Right renal pelvis (tissue), 4 donors: ENCODE data around the gene ATP2B2. TPM values are rescaled to one million over a fixed set of nuclear protein-coding genes. Genes with fewer than 3 reads are reported as not detected.

Experiments
- DNase-seq, 4 donors: peaks; one replicate each; pipeline ENCODE4 v3.0.0-alpha.2; 2013; ENCODE audit warnings: low read depth in 4 of 4, low spot score in 3 of 4, missing footprints in 1 of 4
- polyA plus RNA-seq, 4 donors: library from polyadenylated mRNA; unstranded; fragments of 120-200 nt; gene quantifications; one replicate each; pipeline ENCODE4 v1.2.1, GENCODE V29; 2013; ENCODE audit not compliant: insufficient read length in 4 of 4

Gene ATP2B2
- polyA plus RNA-seq, 4 donors = 0.38 to 0.51 (median 0.41) TPM

DNA sequence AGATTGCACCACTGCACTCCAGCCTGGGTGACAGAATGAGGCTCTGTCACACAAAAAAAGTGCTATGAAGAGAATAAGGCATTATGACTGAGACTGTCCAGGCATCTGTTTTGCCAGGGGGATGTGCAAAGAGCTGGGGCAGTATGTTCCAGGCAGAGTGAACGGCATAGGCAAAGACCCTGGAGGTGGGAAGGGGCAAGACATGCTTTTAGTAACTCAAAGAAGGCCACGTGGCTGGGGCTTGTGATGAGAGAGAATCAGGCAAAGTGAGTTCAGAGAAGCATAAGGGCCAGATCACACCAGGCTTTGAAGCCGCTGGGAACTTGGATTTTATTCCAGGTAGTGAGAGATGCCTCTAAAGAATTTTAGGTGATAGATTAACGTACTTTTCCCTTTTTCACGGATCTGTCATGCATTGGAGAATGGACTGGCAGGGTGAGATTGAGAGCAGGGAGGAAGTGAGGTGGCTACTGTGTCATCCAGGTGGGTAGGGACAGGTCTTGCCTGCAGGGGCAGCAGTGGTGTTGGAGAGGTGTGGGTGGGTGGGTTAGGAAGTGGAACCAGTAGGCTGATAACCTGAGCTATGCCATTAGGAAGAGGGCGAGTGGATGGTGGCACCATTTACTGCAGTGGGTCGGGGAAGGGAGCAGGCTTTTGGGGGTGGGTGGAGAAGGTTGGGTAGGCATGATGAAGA, 31.7 kb downstream of the ATP2B2 start:
- no peak for DNase-seq

DNA sequence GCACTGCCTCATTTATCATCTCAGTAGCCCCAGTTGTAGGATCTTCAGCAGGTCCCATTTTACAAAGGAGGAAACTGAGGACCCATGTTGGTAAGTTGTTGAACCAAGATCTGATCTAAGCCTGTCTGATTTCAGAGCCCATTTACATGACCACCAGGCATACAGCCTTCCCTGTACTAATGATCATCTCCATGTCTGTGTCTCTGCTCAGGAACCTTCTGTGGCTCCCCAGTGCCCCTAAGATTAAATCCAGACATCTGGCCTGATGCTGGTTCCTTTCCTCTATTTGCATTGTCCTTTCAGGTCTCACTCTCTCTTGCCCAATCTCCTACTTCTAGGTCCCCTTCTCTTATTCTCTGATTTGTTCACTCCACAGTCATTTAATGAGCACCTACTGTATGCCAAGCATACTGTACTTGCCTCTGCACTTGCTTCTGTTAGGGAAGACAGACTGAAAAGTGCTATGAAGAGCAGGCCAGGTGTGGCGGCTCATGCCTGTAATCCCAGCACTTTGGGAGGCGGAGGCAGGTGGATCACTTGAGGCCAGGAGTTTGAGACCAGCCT, 32.4 kb downstream of the ATP2B2 start:
- DNase-seq = no peak

DNA sequence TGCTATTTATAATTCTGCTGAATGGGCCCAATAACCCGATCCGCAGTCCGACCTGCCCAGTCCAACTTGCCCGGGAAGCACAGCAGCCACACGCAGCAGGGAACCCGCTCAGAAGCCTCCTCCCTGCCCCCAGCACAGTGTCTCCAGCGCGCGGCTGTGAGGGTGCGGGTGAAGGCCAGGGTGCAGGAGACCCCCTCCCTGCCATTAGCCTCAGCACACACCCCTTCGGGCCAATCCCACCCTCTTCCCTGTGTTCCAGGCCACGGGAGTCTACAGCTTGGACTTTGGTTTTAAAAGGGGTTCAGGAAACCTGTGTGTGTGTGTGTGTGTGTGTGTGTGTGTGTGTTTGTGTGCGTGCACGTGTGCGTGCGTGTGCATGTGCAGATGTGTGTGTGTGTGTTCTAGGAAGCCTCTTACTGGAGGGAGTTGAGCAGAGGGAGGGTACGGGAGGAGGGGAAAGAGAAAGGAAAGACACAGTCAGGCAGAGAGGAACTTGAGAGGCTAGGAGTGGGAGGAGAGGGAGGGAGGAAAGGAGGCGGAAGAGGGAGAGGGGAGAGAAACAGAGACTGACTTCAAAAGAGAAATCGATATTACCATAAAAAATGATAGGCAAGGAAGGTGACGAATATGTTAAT, 34.2 kb downstream of the ATP2B2 start:
- DNase-seq = peak in 2 of 4 donors; percentile 30 to 46

DNA sequence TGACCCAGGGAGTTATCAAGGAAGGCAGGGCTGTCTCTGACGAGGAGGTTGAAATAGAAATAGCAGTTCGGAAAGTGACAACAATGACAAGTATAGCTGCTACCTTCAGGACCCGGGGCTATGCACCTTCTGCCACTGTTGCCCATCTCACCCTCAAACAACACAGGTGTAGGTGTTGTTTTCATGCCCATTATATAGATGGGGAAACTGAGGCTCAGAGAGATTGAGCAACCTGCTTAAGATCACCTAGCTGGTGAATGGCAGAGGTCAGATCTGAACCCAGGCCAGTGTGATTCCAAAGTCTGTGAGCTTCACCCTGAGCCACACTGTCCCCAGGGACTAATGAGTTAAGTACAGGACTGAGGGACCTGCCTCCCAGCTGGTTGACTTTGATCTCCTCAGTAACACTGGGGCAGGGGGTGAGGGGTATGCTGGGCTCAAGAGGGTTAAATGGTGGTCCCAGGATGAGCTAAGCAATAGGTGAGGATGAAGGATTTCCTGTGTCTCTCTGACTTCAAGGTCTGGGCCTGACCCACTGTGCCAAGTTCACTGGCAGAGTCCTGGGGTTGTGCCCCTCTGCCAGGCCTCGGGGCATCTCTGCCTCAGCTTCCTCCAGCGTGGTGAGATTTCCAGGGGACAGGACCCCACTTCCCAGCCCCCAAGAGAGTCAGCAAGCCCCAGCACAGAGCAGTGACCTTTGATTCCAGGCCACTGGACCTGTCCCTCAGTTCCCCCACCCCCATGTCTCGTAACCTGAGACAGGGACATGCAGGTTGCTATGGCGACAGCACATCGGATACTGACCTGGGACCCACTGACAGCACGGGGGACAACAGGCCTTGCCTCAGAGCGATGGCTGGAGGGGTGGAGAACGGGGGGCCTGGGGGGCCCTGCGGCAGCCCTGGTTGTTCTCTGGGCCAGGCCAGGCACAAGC, 35.0 kb downstream of the ATP2B2 start:
- DNase-seq = no peak

DNA sequence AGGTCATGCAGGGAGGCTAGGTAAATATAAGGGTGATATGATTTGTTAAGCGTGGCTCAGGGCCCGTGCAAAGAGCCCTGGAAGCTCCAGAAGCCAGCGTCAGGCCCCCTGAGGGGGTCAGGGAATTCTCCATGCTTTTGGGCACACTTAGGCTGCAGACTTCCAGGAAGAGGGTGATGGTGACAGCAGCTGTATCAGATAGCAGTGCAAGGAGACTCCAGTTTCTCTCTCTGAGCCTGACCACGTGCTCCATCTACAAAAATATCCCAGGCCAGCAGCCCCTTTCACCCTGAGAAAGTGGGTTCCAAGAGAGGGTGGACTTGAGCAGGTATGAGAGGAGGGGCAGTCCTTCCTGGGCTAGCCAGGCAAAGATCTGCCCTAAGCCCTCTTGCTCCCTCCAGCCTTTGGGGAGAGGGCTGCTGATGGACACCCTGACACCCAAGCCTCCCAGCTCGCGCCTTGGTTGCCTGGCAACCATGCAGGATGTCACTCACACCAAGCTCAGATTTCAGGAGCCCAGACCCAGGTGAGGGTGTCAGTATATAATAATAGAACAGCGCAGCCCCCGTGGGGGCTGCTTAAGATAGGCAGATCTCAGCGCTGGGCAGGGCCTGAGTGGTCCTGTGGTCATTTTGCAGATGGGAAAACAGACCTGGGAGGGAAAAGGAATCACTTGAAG, 35.8 kb downstream of the ATP2B2 start:
- no peak for DNase-seq

DNA sequence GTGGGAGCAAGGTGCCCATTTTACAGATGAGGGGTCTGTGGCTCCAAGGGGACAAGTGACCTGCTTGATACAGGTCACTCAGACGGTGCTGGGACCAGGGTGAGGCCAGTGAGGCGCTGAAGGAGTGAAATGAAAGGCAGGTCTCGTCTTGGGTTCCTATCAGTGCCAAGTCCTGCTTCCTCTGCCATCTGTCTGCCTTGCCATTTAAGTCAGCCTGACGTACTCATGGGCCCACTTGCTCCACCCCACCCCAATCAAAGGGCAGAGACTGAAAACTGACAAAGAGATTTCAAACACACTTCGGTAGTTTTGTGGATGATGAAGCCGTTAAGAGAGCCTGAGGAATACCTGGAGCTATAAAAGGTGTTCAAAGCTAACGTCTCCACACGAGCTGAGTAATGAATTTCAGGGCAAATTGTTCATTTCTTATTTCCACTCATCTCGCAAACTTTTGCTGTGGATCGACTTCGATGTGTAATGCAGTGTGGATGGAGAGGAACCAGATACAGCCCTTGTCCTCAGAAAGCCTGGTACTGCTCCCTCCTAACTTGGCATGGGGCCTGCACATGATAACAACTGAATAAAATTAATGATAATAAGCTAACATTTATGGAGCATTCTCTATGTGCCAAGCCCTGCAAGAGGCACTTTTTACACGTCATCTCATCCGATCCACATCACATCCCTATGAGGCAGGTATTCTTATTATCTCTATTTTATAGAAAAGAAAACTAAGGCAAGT, 36.6 kb downstream of the ATP2B2 start:
- no peak for DNase-seq

DNA sequence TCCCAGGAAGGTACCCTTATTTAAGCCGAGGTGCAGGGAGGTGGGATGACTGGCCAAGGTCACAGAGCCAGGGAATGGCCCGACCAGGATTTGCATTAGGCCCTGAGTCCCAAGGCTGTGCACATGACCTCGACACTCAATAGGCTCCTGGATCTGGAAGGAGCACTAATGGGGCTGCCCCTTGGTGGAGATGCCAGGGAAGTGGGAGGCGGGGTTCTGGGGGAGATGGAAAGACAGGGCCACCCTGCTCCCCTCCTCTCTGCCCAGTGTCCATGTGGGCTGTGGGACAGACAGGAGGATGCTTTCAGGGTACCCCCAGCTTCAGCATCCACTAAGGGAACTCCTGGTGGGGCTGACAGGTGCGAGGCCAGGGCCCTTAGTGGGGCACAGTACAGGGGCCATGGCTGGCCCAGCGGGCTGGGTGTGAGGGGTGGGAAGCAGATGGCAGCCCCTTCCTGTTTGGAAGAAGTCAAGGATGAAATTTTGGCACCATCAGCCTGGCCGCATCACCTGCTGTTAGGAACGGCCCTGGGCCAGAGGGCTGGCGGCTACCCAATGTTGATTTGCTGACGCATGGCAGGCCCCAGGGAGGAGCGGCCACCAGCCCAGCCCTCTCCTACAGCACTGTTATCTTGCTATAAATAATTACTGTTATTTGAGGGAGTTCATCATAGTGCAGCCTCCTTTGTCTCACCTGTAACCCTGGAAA, 37.3 kb downstream of the ATP2B2 start:
- DNase-seq = no peak

DNA sequence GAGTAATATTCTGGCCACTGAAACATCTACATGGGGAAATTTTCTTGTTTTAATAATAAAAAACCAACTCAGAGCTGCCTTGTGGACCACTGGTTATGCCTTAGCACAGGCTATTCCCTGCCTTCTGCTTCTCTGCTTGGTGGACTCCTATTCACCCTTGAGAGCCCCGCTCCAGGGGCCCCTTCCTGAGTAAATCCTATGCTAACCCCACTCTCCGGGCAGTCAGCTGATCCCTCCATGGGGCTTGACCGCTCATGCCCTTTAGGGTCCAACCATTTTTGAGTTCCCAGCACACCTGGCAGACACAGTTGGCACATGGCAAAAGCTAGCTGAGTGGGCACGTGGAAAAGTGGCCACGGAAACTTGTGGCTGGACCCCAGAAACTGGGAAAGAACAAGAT, 38.2 kb downstream of the ATP2B2 start:
- no peak for DNase-seq

DNA sequence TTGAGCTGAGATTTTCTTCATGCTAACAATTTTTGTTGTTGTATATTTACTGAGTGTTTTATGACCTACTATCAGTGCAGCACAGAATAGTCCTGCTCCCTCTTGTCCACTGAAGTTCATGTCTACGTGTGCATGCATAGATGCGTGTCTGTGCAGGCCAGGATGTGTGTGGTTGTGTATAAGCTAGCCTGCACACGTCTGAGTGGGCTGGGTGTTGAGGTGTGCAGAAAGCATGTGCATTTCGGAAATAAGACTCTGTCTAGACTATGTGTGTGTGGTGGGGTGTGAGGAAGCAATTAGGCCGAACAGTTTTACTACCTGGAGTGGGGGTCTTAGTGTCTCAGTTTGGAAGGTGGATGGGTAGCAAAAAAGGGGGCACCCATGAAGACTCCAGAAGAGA, 39.2 kb downstream of the ATP2B2 start:
- no peak for DNase-seq

DNA sequence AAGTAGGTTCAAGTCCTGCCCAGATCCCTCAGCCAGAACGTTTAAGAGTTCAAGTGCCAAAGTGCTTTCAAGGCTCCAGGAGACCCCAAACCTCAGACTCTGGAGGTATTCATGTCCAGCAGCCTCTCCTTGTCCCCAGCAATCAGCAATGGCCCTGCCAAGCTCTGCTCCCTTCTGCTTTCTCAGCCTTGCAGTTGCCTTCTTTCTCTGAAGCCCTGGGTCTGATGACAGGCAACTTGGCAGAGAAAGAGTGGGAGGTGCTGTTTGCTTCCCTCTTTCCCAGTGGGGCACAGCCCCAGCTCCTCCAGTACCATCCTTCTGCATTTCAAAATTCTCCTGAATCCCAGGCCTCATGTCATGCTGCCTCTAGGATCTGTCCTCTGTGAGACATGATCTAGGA, 40.2 kb downstream of the ATP2B2 start:
- no peak for DNase-seq

DNA sequence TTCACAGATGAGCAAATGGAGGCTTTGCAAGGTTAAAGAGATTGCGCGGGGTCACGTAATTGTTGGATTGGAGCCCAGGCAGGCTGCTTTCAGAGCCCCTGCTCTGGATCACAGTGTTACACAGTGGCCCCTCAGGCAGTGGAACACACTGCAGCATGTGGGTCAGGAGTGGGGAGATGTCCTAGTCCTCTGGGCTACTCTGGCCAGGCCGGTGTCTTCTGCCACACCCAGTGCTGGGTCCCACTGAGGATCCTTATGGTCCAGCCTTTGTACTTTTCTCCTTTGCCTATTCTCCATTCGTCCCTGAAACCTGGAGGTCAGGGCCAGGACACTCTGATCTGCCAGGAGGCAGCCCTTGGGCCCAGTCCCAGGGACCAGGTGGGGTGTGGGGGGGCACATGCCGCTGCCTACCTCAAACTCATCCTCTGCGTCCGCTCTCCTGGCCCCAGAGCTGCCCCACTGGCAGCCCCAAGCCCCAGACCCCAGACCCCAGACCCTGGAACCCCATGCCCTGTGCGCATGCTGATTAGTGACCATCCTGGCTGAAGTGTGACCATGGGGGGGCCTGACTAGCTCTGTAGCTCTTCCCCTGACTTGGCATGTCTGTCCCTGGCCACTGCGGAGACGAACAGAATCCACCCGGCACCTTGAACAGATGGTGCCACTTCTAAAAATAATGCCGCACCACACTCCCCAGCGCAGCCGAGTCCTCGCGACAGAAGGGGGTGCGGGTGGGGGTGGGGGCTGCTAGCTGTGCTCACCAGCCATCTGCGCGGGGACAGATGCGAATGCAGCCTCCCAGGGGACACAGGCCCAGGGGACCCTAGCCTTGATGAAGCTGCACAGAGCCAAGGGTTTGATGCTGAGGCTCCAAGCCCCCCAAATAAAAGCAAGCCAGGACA, 41.6 kb downstream of the ATP2B2 start:
- no peak for DNase-seq

DNA sequence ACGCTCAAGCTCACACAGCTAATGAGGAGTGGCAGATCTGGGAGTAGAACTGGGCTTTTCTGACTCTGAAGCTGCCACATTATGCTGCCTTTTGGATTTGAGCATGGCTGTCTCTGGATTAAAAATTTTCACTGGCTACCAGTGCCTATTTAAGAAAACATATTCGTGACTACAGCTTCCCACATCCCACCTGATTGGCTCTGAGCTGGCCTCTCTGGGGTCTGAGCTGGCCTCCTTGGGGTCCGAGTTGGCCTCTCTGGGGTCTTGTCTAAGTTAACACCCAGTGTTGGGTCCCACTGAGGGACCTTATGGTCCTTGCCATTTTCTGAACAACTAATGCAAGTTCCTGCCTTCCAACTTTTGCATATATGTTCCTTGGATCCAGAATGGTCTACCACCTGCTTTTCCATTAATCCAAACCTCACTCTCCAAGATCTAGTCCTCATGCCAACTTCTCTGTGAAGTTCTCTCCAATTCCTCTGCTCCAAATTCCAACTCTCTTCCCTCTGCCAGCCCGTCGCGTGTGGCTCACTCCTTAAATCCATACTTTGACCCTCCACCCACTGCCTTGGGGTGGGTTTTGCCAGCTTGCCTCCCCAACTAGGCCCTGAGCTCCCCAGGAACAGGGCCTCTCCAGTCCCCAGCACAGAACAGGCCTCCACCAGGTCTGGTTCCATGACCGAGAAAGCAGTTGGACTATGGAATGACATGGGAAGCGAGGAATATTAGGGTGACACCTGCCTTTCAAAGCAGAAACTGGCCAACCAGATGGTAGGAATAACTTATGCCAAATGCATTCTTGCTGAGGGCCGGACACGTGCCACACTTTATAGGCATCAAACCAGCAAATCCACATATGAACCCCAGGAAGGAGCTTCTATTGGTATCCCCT, 42.5 kb downstream of the ATP2B2 start:
- no peak for DNase-seq

DNA sequence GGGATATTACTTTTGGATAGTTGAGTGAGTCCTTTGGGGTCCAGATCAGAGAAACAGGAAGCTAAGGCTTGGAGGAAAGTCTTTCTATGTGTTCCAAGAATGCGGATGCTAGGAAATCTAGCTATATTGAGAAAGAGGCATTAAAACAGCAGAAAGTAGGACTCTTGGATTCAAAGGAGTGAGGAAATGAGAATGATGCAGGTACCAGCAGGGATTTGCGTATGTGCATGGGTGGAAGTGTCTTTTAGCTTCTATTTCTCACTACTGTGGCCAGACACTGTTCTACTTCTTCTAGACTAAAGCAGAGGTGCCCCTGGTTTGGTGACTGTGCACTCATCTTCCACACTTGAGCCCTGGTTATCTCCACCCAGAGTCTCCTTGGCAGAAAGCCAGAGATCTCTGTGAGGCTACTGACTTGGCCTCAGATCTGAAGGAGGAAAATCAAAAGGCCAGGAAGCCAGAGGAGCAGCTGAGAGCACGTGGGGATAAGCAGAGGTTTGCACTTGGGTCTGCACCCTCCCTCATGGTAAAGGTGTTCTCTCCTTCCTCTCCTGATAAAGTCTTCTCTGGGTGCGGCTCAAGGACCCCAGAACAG, 44.3 kb downstream of the ATP2B2 start:
- no peak for DNase-seq

DNA sequence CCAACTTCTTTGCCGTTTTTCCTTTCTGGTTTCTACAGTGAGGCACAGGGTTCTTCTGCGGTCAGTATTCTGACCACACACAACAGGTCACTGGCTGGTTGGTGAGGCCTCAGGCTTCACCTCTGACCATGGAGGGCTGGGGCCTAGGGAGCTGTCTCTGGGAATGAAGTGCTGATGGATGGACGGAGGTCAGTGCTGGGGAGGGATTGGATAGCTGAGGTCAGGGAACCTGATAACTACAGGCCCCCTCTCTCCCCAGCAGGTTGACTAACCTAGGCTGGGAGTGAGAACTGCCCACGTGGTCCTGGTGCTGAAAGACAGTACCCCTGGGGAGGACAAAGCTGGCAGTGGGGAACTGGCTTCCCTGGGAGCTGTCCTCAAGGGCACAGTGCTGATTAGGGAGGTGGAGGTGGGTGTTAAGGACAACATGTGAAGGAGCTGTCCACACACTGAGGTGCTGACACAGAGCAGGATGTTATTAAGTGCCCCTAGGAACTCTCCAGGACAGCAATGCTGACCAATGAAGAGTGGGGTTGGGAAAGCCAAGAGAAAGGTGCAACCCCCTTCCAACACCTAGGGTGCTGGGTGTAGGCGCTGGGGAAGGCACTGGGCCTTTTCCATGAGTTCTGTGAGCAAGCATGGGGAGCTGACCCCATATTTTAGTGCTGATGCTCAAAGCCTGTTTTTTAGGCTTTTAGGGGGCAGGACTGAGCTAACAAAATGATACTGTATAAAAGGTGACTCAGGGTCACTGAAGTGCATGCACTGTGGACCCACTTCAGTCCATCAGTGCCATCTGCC, 45.2 kb downstream of the ATP2B2 start:
- DNase-seq = peak; percentile 71 to 90 (median 84)

DNA sequence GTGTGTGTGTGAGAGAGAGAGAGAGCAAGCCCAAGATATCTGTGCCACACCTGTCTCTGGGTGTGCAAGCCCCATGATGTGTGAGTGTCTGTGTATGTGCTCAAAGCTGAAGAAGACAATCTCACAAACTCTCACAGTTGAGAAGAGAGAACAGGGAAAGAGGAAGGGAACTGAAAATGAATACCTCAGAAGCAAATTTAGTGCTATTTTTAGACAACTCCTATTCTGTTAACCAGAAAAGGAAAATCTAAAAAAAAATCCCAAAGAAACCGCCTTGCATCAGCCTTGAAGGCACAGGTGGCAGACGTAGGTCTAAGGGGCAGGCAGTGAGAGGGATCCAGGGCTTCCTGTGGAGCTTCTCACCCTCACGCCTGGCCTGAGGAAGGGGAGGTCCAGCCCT, 47.8 kb downstream of the ATP2B2 start:
- no peak for DNase-seq

DNA sequence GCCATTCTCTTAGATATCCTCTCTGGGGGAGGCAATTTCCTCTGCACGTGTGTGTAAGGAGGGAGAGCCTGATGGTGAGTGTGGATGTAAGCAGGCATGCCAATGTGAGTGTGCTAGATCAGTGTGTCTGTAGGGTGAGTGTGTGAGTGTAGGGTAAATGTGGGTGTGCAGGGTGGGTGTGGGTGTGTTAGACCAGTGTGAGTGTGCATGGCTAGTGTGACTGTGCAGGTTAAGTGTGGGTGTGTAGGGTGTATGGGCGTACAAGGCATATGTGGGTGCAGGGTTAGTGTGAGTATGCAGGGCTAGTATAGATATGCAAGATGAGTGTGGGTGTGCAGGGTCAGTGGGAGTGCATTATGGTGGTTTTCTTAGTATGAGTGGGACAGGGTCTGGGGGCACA, 48.4 kb downstream of the ATP2B2 start:
- no peak for DNase-seq
